HG02840 (cell line): Measurements from ENCODE around the gene LRRTM4.

Source experiments
- ATAC-seq: cut with Tn5 transposase; IDR thresholded peaks from one replicate; pipeline ENCODE4 v1.9.1; 2021; ENCODE audit warnings: mild to moderate bottlenecking, moderate library complexity, moderate number of reproducible peaks; ENCODE audit not compliant: unreplicated experiment, low FRiP score

LRRTM4 gene

GRCh38 chr2:77328134-77328931 is 193.8 kb downstream of the LRRTM4 start:
- no peak for ATAC-seq

DNA sequence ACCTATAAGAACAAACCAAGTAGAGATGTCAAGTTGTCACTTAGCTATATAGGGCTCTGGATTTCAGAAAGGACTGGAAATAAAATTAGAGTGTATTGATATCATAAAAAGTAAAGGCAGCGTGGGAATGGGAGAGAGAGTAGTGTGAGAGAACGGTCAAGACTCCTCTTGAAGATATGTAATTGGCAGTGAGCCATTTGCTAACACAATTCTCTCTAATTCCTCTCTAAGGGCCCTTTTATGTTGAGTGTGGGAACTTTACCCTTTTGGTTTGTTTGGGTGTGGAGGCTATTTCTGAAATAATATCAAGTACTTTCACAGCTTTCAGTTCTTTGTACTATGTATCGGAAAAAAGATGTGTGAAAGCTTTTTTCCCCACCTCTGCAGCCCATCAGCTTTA is 196.8 kb downstream of the LRRTM4 start:
- ATAC-seq: no peak

DNA sequence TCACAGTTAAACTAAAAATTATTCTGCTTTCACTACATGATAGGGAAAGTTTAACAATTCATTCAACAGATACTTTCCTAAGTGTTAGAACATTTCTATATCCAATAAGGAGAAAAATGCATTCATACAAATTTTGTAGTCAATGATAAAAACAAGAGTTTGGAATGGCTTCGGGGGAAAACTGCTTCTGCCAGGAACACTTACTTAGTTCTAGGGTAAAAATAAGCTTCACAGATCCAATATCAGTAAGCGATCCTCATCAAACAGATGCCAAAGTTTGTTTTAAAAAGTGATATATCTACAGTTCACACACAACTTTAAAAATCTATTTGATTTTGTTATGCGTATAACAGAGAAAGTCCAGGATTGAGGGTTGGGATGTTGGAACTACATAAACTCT is 199.7 kb downstream of the LRRTM4 start:
- ATAC-seq: no peak

DNA sequence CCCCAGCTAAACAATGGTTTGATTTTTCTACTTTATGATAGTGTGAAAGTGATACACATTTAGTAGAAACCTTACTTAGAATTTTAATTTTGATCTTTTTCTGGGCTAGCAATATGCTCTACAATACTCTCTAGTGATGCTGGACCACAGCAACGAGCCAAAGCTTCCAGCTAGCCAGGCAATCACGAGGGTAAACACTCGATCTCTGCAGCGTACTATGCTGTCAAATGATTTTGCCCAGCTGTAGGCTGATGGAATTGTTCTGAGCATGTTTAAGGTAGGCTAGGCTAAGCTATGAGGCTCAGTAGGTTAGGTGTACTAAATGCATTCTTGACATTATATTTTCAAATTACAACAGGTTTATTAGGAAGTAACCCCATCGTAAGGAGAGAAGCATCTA is 207.5 kb downstream of the LRRTM4 start:
- ATAC-seq: no peak

GRCh38 chr2:77310416-77310815 is 211.8 kb downstream of the LRRTM4 start:
- ATAC-seq: no peak

- ATAC-seq: no peak
Observed at GRCh38 chr2:77309725-77310124, 212.5 kb downstream of the LRRTM4 start.

DNA sequence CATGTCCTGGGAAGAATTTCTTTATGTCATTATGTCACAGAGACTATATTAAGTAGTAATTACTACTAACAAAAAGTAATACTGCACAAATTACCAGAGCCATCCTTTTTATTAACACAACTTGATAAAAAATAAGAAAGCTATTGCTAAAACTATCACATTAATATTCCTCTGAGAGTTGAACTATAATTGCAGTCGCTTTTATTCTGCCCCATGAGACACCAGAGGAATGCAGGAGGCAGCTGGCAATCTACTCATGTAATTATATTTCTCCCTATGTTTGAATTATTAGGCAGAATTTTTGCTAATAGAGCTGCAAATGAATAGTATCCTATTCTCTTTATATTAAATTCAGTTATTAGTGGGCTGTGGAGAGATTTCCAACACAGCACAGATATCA is 220.7 kb downstream of the LRRTM4 start:
- ATAC-seq: no peak

DNA sequence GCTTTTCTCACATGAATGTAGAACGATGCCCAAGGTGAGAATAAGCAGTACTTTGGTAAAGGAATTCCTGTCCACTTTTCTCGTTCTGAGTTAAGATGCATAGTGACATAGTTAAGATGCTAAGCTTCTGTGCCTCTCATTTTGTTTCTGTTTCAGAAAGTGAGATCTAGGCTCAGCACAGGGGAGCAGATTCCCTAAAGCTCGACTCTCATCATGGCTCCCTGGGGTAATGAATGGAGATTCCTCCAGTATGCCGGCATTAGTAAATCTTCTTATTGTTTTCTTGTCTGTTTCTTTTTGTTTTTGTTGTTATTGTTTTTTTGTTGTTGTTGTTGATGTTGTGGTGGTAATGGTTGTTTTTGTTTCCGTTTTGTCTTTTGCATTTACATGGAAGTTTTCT is 225.4 kb downstream of the LRRTM4 start:
- ATAC-seq: no peak

- ATAC-seq: no peak
Observed at GRCh38 chr2:77294474-77294873, 227.7 kb downstream of the LRRTM4 start.

DNA sequence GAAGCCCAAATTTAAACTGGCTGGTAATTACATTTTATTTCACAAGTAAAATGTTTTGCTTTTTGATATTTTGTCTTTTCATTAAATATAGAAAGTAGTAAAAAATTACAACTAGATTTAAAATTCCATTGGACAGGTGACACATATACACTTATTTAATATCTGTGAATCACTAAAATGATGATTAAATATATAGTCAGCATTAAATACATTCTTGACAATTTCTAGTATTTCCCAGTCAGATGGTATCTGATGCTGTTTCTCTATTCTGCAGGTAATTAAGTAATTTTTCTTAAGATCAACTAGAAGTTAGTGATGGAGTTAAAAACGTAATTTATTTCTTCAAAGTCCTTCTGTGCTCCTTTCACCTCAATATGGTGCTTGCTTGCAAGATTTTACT is 237.8 kb downstream of the LRRTM4 start:
- no peak for ATAC-seq

- no peak for ATAC-seq
Observed at GRCh38 chr2:77271262-77271661, 250.9 kb downstream of the LRRTM4 start.

GRCh38 chr2:77270433-77270832 is 251.7 kb downstream of the LRRTM4 start:
- no peak for ATAC-seq

DNA sequence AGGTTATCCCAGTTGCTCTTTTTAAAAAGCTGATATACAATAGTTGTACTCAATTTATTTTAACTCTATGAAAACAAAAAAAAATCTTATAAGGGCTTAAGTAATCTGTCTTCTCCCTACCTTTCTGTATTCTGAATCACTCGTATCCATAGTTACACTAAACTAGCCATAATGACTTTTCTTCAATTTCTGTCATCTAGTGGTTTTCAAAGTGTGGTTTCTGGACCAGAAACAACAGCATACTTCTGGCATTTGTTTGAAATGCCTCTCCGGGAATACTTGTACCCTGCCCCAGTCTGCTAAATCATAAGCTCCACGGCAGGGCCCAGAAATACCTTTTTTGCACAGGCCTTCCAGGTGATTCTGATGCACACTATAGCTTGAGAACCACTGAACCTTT is 253.6 kb downstream of the LRRTM4 start:
- ATAC-seq: no peak

- no peak for ATAC-seq
Observed at GRCh38 chr2:77232909-77233425, 289.2 kb downstream of the LRRTM4 start.

GRCh38 chr2:77228391-77228790 is 293.8 kb downstream of the LRRTM4 start:
- ATAC-seq: no peak

- ATAC-seq: no peak
Observed at GRCh38 chr2:77210725-77211124, 311.5 kb downstream of the LRRTM4 start.

DNA sequence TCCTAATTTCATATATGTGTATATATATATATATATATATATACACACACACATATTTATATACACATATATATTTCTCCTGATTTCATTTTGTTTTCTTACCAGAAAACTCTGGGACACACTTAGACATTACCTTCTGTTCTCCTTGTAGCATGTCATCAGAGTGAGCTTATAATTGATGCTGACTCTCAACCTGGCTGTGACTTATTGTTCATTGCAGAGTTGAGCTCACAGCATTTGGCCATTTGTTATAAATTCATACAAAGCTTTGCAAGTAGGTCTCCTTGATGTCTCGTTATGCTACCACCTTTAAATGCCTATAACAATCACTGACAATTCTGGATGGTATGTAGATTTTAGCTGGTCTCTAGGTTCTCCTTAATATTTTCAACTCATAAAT is 314.8 kb downstream of the LRRTM4 start:
- ATAC-seq: no peak

GRCh38 chr2:77201755-77202154 is 320.4 kb downstream of the LRRTM4 start:
- ATAC-seq: no peak

GRCh38 chr2:77199411-77199810 is 322.8 kb downstream of the LRRTM4 start:
- ATAC-seq: no peak

- no peak for ATAC-seq
Observed at GRCh38 chr2:77193858-77194448, 328.2 kb downstream of the LRRTM4 start.

DNA sequence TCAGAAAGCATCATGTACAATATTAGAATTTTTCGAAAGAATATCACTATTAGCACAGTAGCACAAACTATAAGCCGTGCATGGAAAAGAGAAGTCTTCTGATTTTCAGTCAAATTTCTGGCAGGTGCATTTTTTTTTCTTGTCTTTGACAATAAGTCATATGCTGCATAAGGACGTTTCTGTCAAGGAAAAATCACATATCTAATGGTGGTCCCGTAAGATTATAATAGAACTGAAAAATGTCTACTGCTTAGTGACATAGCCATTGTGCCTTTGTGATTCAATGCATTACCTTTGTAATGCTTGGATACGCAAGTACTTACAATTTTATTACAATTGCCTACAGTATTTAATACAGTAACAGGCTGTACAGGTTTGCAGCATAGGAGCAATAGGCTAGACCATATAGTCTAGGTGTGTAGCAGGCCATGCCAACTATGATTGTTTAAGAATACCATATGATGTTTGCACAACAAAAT is 329.3 kb downstream of the LRRTM4 start:
- no peak for ATAC-seq

- no peak for ATAC-seq
Observed at GRCh38 chr2:77191665-77192064, 330.5 kb downstream of the LRRTM4 start.
